ENCODE data around the gene PROKR1. TPM values are rescaled to one million over a fixed set of nuclear protein-coding genes. Genes with fewer than 3 reads are reported as not detected.

Gene PROKR1
- polyA plus RNA-seq, 1 donor from 2014 or later, result 0.06 TPM

- Histone ChIP-seq H4K20me1 (ENCODE audit: insufficient read depth) (no peaks in the 10 kb centered on the region), H3K4me3 (ENCODE audit: low read length) (no peak overlapping the region), H2AFZ (ENCODE audit: low read depth, low read length) (no peak overlapping the region), H3K9me3 (ENCODE audit: low read length) (no peaks in the 10 kb centered on the region), H3K9ac (ENCODE audit: low read length) (no peak overlapping the region), H3K27me3 (ENCODE audit: insufficient read depth, low read depth, low read length) (no peaks in the 10 kb centered on the region), H3F3A (ENCODE audit: insufficient read depth, low read length, poor library complexity, severe bottlenecking) (no peaks in the 10 kb centered on the region), H3K9me2 (ENCODE audit: insufficient read depth, low read length) (no peaks in the 10 kb centered on the region), H3K4me2 (ENCODE audit: low read length) (no peak overlapping the region), H3K36me3 (ENCODE audit: insufficient read depth, low read length) (no peaks in the 10 kb centered on the region), H3K27ac (ENCODE audit: low read length) (no peak overlapping the region), H3K79me2 (replicated peaks; ENCODE audit: insufficient read depth, low read length) (no peaks in the 10 kb centered on the region)
- no peak for TF ChIP-seq REST (IDR thresholded peaks at IDR 0.05; ENCODE audit: borderline replicate concordance)
- no peak for TF ChIP-seq EZH2 (IDR thresholded peaks at IDR 0.05; ENCODE audit: borderline replicate concordance, insufficient read depth, low read length, poor library complexity, severe bottlenecking)
These were observed 20.2 kb downstream of the PROKR1 start for GRCh38 chr2:68663371-68664156.

GRCh38 chr2:68667371-68667770, 24.0 kb downstream of the PROKR1 start:
- Histone ChIP-seq H3K27me3 (ENCODE audit: insufficient read depth, low read depth, low read length) (no peaks in the 10 kb centered on the region), H3F3A (ENCODE audit: insufficient read depth, low read length, poor library complexity, severe bottlenecking) (no peaks in the 10 kb centered on the region), H3K9me2 (ENCODE audit: insufficient read depth, low read length) (no peaks in the 10 kb centered on the region), H3K27ac (ENCODE audit: low read length) (no peak overlapping the region), H3K79me2 (replicated peaks; ENCODE audit: insufficient read depth, low read length) (no peaks in the 10 kb centered on the region), H3K9me3 (ENCODE audit: low read length) (no peaks in the 10 kb centered on the region), H3K9ac (ENCODE audit: low read length) (no peak overlapping the region), H4K20me1 (ENCODE audit: insufficient read depth) (no peaks in the 10 kb centered on the region), H3K36me3 (ENCODE audit: insufficient read depth, low read length) (no peaks in the 10 kb centered on the region), H2AFZ (ENCODE audit: low read depth, low read length) (no peak overlapping the region), H3K4me2 (ENCODE audit: low read length) (no peak overlapping the region), H3K4me3 (ENCODE audit: low read length) (no peak overlapping the region)
- TF ChIP-seq MXI1 (conservative IDR thresholded peaks at IDR 0.05; ENCODE audit: poor library complexity, severe bottlenecking), result no peak
- no peak for TF ChIP-seq RAD21 (conservative IDR thresholded peaks at IDR 0.05)
- TF ChIP-seq CTCF (IDR thresholded peaks at IDR 0.05; ENCODE audit: poor library complexity, severe bottlenecking), result no peak
- no peak for TF ChIP-seq EP300 (conservative IDR thresholded peaks at IDR 0.05; ENCODE audit: poor library complexity, severe bottlenecking)
- TF ChIP-seq POLR2AphosphoS5 (IDR thresholded peaks at IDR 0.05), result no peak
- no peak for TF ChIP-seq EZH2 (IDR thresholded peaks at IDR 0.05; ENCODE audit: borderline replicate concordance, insufficient read depth, low read length, poor library complexity, severe bottlenecking)

- no peaks in the 10 kb centered on the region for H3K36me3 ChIP-seq (ENCODE audit: insufficient read depth, low read length)
- H3K4me2 ChIP-seq (ENCODE audit: low read length), result no peak overlapping the region
- H3F3A ChIP-seq (ENCODE audit: insufficient read depth, low read length, poor library complexity, severe bottlenecking), result no peaks in the 10 kb centered on the region
- H3K27me3 ChIP-seq (ENCODE audit: insufficient read depth, low read depth, low read length), result no peaks in the 10 kb centered on the region
- no peak overlapping the region for H2AFZ ChIP-seq (ENCODE audit: low read depth, low read length)
- no peaks in the 10 kb centered on the region for H3K9me2 ChIP-seq (ENCODE audit: insufficient read depth, low read length)
- H3K27ac ChIP-seq (ENCODE audit: low read length), result no peak overlapping the region
- H3K79me2 ChIP-seq (replicated peaks; ENCODE audit: insufficient read depth, low read length), result no peaks in the 10 kb centered on the region
- TF ChIP-seq MXI1 (conservative IDR thresholded peaks at IDR 0.05; ENCODE audit: poor library complexity, severe bottlenecking), result no peak
- no peak for TF ChIP-seq REST (IDR thresholded peaks at IDR 0.05; ENCODE audit: borderline replicate concordance)
- no peak for TF ChIP-seq CTCF (IDR thresholded peaks at IDR 0.05; ENCODE audit: poor library complexity, severe bottlenecking)
- no peak for TF ChIP-seq RAD21 (conservative IDR thresholded peaks at IDR 0.05)
- no peak for TF ChIP-seq EP300 (conservative IDR thresholded peaks at IDR 0.05; ENCODE audit: poor library complexity, severe bottlenecking)
- TF ChIP-seq TAF1 (IDR thresholded peaks at IDR 0.05; ENCODE audit: low read depth), result no peak
- TF ChIP-seq EZH2 (IDR thresholded peaks at IDR 0.05; ENCODE audit: borderline replicate concordance, insufficient read depth, low read length, poor library complexity, severe bottlenecking), result no peak
- TF ChIP-seq POLR2AphosphoS5 (IDR thresholded peaks at IDR 0.05), result no peak
- no peak overlapping the region for H3K9ac ChIP-seq (ENCODE audit: low read length)
- no peaks in the 10 kb centered on the region for H3K9me3 ChIP-seq (ENCODE audit: low read length)
- no peaks in the 10 kb centered on the region for H4K20me1 ChIP-seq (ENCODE audit: insufficient read depth)
- no peak overlapping the region for H3K4me3 ChIP-seq (ENCODE audit: low read length)
These were observed 26.3 kb downstream of the PROKR1 start for GRCh38 chr2:68669651-68670050.

All from neural cell (in vitro differentiated cells).